PC-3 (cell line): ENCODE results near the gene MGAT5. TPM values are rescaled to one million over a fixed set of nuclear protein-coding genes. Genes with fewer than 3 reads are reported as not detected.

Experiments used
- ATAC-seq: fragments of 200-7000 bp; cut with Tn5 transposase; 2 replicates; pipeline ENCODE4 v1.9.1; 2020; ENCODE audit warnings: mild to moderate bottlenecking, moderate library complexity
- BruUV-seq: library from RNA; stranded (reverse); fragments of 400-500 nt; replicated peaks from 2 replicates; lab custom pipeline; 2021; lab: Mats Ljungman, UMichigan
- CTCF ChIA-PET: fragments of 300-600 bp; sonication (Branson Sonifier 250); formaldehyde crosslinking; loops from one replicate; lab custom pipeline; 2022; ENCODE audit warnings: antibody characterized with exemption; lab: Charles Lee
- POLR2A ChIA-PET: fragments of 300-600 bp; sonication (Branson Sonifier 250); formaldehyde crosslinking; loops from one replicate; lab custom pipeline; 2022; ENCODE audit warnings: antibody characterized with exemption; ENCODE audit not compliant: unreplicated experiment; lab: Charles Lee
- DNase-seq: peaks from one replicate; pipeline ENCODE4 v3.0.0-alpha.2; 2015
- H2AFZ ChIP-seq: fragments of 300-600 bp; sonication (generic); 2 replicates; pipeline ENCODE4 v1.6.0; 2016; ENCODE audit warnings: antibody characterized with exemption, low read length
- H3F3A ChIP-seq: fragments of 300-600 bp; sonication (generic); one replicate; pipeline ENCODE4 v1.6.0; 2017; ENCODE audit warnings: antibody characterized with exemption, low read length, control low read depth, mild to moderate bottlenecking; ENCODE audit not compliant: unreplicated experiment
- H3K27ac ChIP-seq: fragments of 300-600 bp; sonication (generic); 2 replicates; pipeline ENCODE4 v1.5.1; 2016; ENCODE audit warnings: mild to moderate bottlenecking, low read length
- H3K27me3 ChIP-seq: fragments of 300-600 bp; sonication (generic); 2 replicates; pipeline ENCODE4 v1.6.1; 2016; ENCODE audit warnings: low read length, mixed read lengths
- H3K36me3 ChIP-seq: fragments of 300-600 bp; sonication (generic); 2 replicates; pipeline ENCODE4 v1.6.1; 2016; ENCODE audit warnings: low read depth, mixed run types, low read length, mixed read lengths
- H3K4me1 ChIP-seq: fragments of 300-600 bp; sonication (generic); 2 replicates; pipeline ENCODE4 v1.5.1; 2016; ENCODE audit warnings: low read length; ENCODE audit not compliant: insufficient read depth
- H3K4me2 ChIP-seq: fragments of 300-600 bp; sonication (generic); 2 replicates; pipeline ENCODE4 v1.6.0; 2016; ENCODE audit warnings: low read length
- H3K4me3 ChIP-seq: fragments of 300-600 bp; sonication (generic); 2 replicates; pipeline ENCODE4 v1.5.1; 2016; ENCODE audit warnings: mild to moderate bottlenecking, low read length, mixed read lengths
- H3K79me2 ChIP-seq: fragments of 300-600 bp; sonication (generic); 2 replicates; pipeline ENCODE4 v1.6.1; 2017; ENCODE audit warnings: low read length, mixed read lengths
- H3K9ac ChIP-seq: fragments of 300-600 bp; sonication (generic); 2 replicates; pipeline ENCODE4 v1.6.0; 2016; ENCODE audit warnings: mild to moderate bottlenecking, low read length
- H3K9me2 ChIP-seq: fragments of 300-600 bp; sonication (generic); replicated peaks from 2 replicates; pipeline ENCODE4 v1.6.1; 2016; ENCODE audit warnings: mixed run types, low read length, mixed read lengths
- H3K9me3 ChIP-seq: fragments of 300-600 bp; sonication (generic); 2 replicates; pipeline ENCODE4 v1.6.1; 2016; ENCODE audit warnings: low read length, mixed read lengths
- H4K20me1 ChIP-seq: fragments of 300-600 bp; sonication (generic); 2 replicates; pipeline ENCODE4 v1.6.1; 2016; ENCODE audit warnings: low read length, mixed read lengths
- EZH2 ChIP-seq: fragments of 300-600 bp; sonication (generic); IDR thresholded peaks from one replicate; pipeline ENCODE4 v1.6.1; 2017; ENCODE audit warnings: antibody characterized with exemption, mild to moderate bottlenecking, low read length; ENCODE audit not compliant: unreplicated experiment
- EZH2phosphoT487 ChIP-seq: fragments of 300-600 bp; sonication (generic); IDR thresholded peaks from 2 replicates; pipeline ENCODE4 v1.6.1; 2018; ENCODE audit warnings: mild to moderate bottlenecking, antibody characterized with exemption, low read length, borderline replicate concordance
- intact Hi-C: fragments of 100-400 bp; cut with micrococcal nuclease; formaldehyde crosslinking; loops from 2 replicates; pipeline ENCODE4 v1.9.0; 2023
- total RNA-seq: library from RNA; depleted of rRNA; stranded (reverse); fragments of >200 nt; gene quantifications from 2 replicates; pipeline ENCODE4 v1.2.3, GENCODE V29; 2014
- TF ChIP-seq, protein P1 (sequence below): fragments of 300-600 bp; sonication (generic); conservative IDR thresholded peaks from 2 replicates; pipeline ENCODE4 v1.5.1; 2017; ENCODE audit warnings: antibody characterized with exemption, low read depth, mild to moderate bottlenecking, low read length

The MGAT5 gene
- total RNA-seq, 1 experiment from 2014 or later, result 33.8 TPM

GRCh38 chr2:134269972-134270735 lies 16.3 kb downstream of the MGAT5 start:
- DNase-seq, result no peak

GRCh38 chr2:134271758-134272157 lies 17.9 kb downstream of the MGAT5 start:
- Histone ChIP-seq H3K36me3 (0 out of 2 replicates have a peak, but pooled peaks cover 7% of the 10 kb centered on the region), H3K27me3 (no peaks in the 10 kb centered on the region), H3K27ac (no peak overlapping the region), H4K20me1 (0 out of 2 replicates have a peak, but pooled peaks cover 10% of the 10 kb centered on the region), H3K4me1 (0 out of 2 replicates have a peak, but pooled peaks cover 4% of the 10 kb centered on the region), H3K79me2 (no peaks in the 10 kb centered on the region), H3K9me3 (no peaks in the 10 kb centered on the region), H3K4me2 (no peak overlapping the region), H3K9ac (no peak overlapping the region), H3K4me3 (no peak overlapping the region), H3F3A (no peaks in the 10 kb centered on the region), H3K9me2 (no peaks in the 10 kb centered on the region), H2AFZ (no peak overlapping the region)
- CTCF ChIA-PET, result no interaction called here
- intact Hi-C loops, result no loop called here
- POLR2A ChIA-PET, result no interaction called here
- no peak for ATAC-seq
- DNase-seq, result no peak
- no TSS peak for BruUV-seq
- TF ChIP-seq, protein P1, sequence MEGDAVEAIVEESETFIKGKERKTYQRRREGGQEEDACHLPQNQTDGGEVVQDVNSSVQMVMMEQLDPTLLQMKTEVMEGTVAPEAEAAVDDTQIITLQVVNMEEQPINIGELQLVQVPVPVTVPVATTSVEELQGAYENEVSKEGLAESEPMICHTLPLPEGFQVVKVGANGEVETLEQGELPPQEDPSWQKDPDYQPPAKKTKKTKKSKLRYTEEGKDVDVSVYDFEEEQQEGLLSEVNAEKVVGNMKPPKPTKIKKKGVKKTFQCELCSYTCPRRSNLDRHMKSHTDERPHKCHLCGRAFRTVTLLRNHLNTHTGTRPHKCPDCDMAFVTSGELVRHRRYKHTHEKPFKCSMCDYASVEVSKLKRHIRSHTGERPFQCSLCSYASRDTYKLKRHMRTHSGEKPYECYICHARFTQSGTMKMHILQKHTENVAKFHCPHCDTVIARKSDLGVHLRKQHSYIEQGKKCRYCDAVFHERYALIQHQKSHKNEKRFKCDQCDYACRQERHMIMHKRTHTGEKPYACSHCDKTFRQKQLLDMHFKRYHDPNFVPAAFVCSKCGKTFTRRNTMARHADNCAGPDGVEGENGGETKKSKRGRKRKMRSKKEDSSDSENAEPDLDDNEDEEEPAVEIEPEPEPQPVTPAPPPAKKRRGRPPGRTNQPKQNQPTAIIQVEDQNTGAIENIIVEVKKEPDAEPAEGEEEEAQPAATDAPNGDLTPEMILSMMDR, result no peak
- TF ChIP-seq EZH2 (no peak), EZH2phosphoT487 (no peak)

More at GRCh38 chr2:134269972-134270735, 16.3 kb downstream of the MGAT5 start:
- no peaks in the 10 kb centered on the region for H3K4me1 ChIP-seq
- TF ChIP-seq EZH2phosphoT487, result no peak
- TF ChIP-seq, protein P1, result no peak
- no peak for TF ChIP-seq EZH2
- POLR2A ChIA-PET, result interaction anchor here (0.7 kb wide), 1 partner anchor 39 kb away, joined by 3 read pairs; no protein-coding TSS in a partner anchor
- CTCF ChIA-PET, result no interaction called here
- H3K9ac ChIP-seq, result no peak overlapping the region
- H3K36me3 ChIP-seq, result 0 out of 2 replicates have a peak, but pooled peaks cover 7% of the 10 kb centered on the region
- no peaks in the 10 kb centered on the region for H3K9me2 ChIP-seq
- intact Hi-C loops, result no loop called here
- no peak overlapping the region for H3K4me2 ChIP-seq
- H3K9me3 ChIP-seq, result no peaks in the 10 kb centered on the region
- no peaks in the 10 kb centered on the region for H3K27me3 ChIP-seq
- H2AFZ ChIP-seq, result no peak overlapping the region
- no peaks in the 10 kb centered on the region for H3F3A ChIP-seq
- H3K4me3 ChIP-seq, result no peak overlapping the region
- no peak for ATAC-seq
- BruUV-seq, result no TSS peak
- H3K27ac ChIP-seq, result no peak overlapping the region
- H4K20me1 ChIP-seq, result 0 out of 2 replicates have a peak, but pooled peaks cover 10% of the 10 kb centered on the region
- no peaks in the 10 kb centered on the region for H3K79me2 ChIP-seq

GRCh38 chr2:134272806-134273205 lies 18.9 kb downstream of the MGAT5 start:
- POLR2A ChIA-PET, result no interaction called here
- Histone ChIP-seq H3K27ac (no peak overlapping the region), H3K36me3 (0 out of 2 replicates have a peak, but pooled peaks cover 7% of the 10 kb centered on the region), H3K27me3 (no peaks in the 10 kb centered on the region), H3F3A (no peaks in the 10 kb centered on the region), H2AFZ (no peak overlapping the region), H4K20me1 (0 out of 2 replicates have a peak, but pooled peaks cover 2% of the 10 kb centered on the region), H3K79me2 (no peaks in the 10 kb centered on the region), H3K4me3 (no peak overlapping the region), H3K9ac (no peak overlapping the region), H3K4me1 (0 out of 2 replicates have a peak, but pooled peaks cover 7% of the 10 kb centered on the region), H3K9me3 (no peaks in the 10 kb centered on the region), H3K4me2 (no peak overlapping the region), H3K9me2 (no peaks in the 10 kb centered on the region)
- DNase-seq, result no peak
- intact Hi-C loops, result no loop called here
- no peak for ATAC-seq
- no TSS peak for BruUV-seq
- CTCF ChIA-PET, result no interaction called here
- TF ChIP-seq EZH2phosphoT487, result no peak
- TF ChIP-seq EZH2, result no peak
- TF ChIP-seq, protein P1, result no peak
